T-helper 1 cell treated with Interleukin-12 subunit alpha and Interleukin-12 subunit beta and Interleukin-4 antibody, amounts not matched to agents 30 ng/mL and 1 ng/mL, for 36 hours (primary cell): ENCODE measurements around the gene NF1. TPM values are rescaled to one million over a fixed set of nuclear protein-coding genes. Genes with fewer than 3 reads are reported as not detected.
"Not testable (repeated sequence)": the region's sequence is repeated elsewhere in the genome, so short reads cannot be mapped to it uniquely, and the experiment has no call there.

Experiments
- intact Hi-C: fragments of 100-400 bp; cut with micrococcal nuclease; formaldehyde crosslinking; loops from one replicate; pipeline ENCODE4 v1.15.1; 2024
- total RNA-seq: library from RNA; stranded (reverse); gene quantifications from 2 replicates; pipeline ENCODE4 v1.2.3, GENCODE V29; 2022

The NF1 gene
- total RNA-seq, 1 donor from 2014 or later = 24.0 TPM

- intact Hi-C loops = no loop called here
These were observed 286.4 kb downstream of the NF1 start for GRCh38 chr17:31381165-31381668.

GRCh38 chr17:31382668-31383275, 288.0 kb downstream of the NF1 start:
- intact Hi-C loops = not testable (repeated sequence)

- intact Hi-C loops = not testable (repeated sequence)
These were observed 288.7 kb downstream of the NF1 start for GRCh38 chr17:31383488-31383887.

- intact Hi-C loops = no loop called here
These were observed 290.9 kb downstream of the NF1 start for GRCh38 chr17:31385428-31386285.

GRCh38 chr17:31386542-31387075, 291.8 kb downstream of the NF1 start:
- intact Hi-C loops = no loop called here

- intact Hi-C loops = no loop called here
These were observed 292.7 kb downstream of the NF1 start for GRCh38 chr17:31387438-31387837.

GRCh38 chr17:31388351-31388750, 293.6 kb downstream of the NF1 start:
- intact Hi-C loops = no loop called here

- intact Hi-C loops = loop anchor here (1.0 kb wide), 2 partner anchors 136 to 453 kb away; no protein-coding TSS in a partner anchor
These were observed 294.2 kb downstream of the NF1 start for GRCh38 chr17:31388770-31389656.

- intact Hi-C loops = loop anchor here (1.0 kb wide), 2 partner anchors 135 to 452 kb away; no protein-coding TSS in a partner anchor
These were observed 295.0 kb downstream of the NF1 start for GRCh38 chr17:31389657-31390381.

- intact Hi-C loops = no loop called here
These were observed 295.6 kb downstream of the NF1 start for GRCh38 chr17:31390426-31390747.

GRCh38 chr17:31390748-31391495, 296.1 kb downstream of the NF1 start:
- intact Hi-C loops = no loop called here

GRCh38 chr17:31391496-31391949, 296.7 kb downstream of the NF1 start, which contains the start of gene RAB11FIP4:
Gene RAB11FIP4, plus strand, starts transcription at chr17:31391675. Its CDS starts 178 bp downstream, at chr17:31391853.
- intact Hi-C loops = no loop called here

GRCh38 chr17:31392002-31392855, 297.5 kb downstream of the NF1 start:
- intact Hi-C loops = no loop called here

GRCh38 chr17:31392856-31393748, 298.3 kb downstream of the NF1 start:
- intact Hi-C loops = no loop called here

GRCh38 chr17:31393749-31394146, 299.0 kb downstream of the NF1 start:
- intact Hi-C loops = no loop called here

GRCh38 chr17:31394544-31394943, 299.8 kb downstream of the NF1 start:
- intact Hi-C loops = no loop called here

- intact Hi-C loops = no loop called here
These were observed 302.6 kb downstream of the NF1 start for GRCh38 chr17:31397256-31397939.
